ENCODE data around the gene MPL.

- TF ChIP-seq, protein P1, sequence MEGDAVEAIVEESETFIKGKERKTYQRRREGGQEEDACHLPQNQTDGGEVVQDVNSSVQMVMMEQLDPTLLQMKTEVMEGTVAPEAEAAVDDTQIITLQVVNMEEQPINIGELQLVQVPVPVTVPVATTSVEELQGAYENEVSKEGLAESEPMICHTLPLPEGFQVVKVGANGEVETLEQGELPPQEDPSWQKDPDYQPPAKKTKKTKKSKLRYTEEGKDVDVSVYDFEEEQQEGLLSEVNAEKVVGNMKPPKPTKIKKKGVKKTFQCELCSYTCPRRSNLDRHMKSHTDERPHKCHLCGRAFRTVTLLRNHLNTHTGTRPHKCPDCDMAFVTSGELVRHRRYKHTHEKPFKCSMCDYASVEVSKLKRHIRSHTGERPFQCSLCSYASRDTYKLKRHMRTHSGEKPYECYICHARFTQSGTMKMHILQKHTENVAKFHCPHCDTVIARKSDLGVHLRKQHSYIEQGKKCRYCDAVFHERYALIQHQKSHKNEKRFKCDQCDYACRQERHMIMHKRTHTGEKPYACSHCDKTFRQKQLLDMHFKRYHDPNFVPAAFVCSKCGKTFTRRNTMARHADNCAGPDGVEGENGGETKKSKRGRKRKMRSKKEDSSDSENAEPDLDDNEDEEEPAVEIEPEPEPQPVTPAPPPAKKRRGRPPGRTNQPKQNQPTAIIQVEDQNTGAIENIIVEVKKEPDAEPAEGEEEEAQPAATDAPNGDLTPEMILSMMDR (IDR thresholded peaks at IDR 0.05), result no peak
- TF ChIP-seq ZBTB33 (IDR thresholded peaks at IDR 0.05; ENCODE audit: borderline replicate concordance, low read depth), result no peak
- no peak for TF ChIP-seq RAD21 (IDR thresholded peaks at IDR 0.05; ENCODE audit: low read length)
- TF ChIP-seq SMC3 (IDR thresholded peaks at IDR 0.05; ENCODE audit: low read depth, low read length), result no peak
- TF ChIP-seq SIN3A (IDR thresholded peaks at IDR 0.05; ENCODE audit: borderline replicate concordance, low read depth, low read length), result no peak
- no peak for TF ChIP-seq FOXM1 (IDR thresholded peaks at IDR 0.05; ENCODE audit: low read depth)
- TF ChIP-seq YY1 (IDR thresholded peaks at IDR 0.05; ENCODE audit: low read depth), result no peak
- TF ChIP-seq USF1 (IDR thresholded peaks at IDR 0.05; ENCODE audit: borderline replicate concordance, low read depth), result no peak
- TF ChIP-seq, protein P2, sequence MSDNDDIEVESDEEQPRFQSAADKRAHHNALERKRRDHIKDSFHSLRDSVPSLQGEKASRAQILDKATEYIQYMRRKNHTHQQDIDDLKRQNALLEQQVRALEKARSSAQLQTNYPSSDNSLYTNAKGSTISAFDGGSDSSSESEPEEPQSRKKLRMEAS (IDR thresholded peaks at IDR 0.05; ENCODE audit: low read depth), result no peak
- no peak for TF ChIP-seq NRF1 (IDR thresholded peaks at IDR 0.05; ENCODE audit: low read depth, low read length)
Observed at GRCh38 chr1:43360616-43361015, 23.0 kb downstream of the MPL start.

Measured in SK-N-SH (cell line).